ENCODE measurements around the gene MARCHF9.
A peak's percentile ranks its signal among the peaks of the same experiment; 100 is the strongest.

Gene MARCHF9

GRCh38 chr12:57802607-57803006 is 47.7 kb downstream of the MARCHF9 start:
- no peak for DNase-seq

- DNase-seq = peak; percentile 37 to 45
Observed at GRCh38 chr12:57803319-57803893, 48.5 kb downstream of the MARCHF9 start.

GRCh38 chr12:57806677-57807076 is 51.8 kb downstream of the MARCHF9 start:
- no peak for DNase-seq

DNA sequence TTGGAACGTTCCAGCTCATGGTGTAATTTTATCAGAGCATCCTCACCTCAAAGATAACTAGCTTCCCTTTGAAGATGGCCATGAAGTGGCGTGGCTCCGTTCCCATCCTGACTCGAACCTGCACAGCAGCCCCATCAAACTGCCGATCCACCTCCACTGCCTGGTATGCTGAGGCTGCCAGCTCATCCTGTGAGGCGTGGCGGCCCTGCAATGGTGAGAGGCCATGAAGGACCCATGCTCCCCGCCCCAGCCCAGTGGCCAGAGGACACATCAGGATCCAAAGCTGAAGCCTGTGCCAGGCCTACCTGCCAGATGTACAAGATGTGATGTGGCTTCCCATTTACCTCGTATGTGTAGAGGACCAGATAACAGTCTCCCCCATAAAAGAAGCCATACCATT is 52.4 kb downstream of the MARCHF9 start:
- no peak for DNase-seq

- no peak for DNase-seq
Observed at GRCh38 chr12:57808351-57808750, 53.4 kb downstream of the MARCHF9 start.

- DNase-seq = no peak
Observed at GRCh38 chr12:57809425-57809824, 54.5 kb downstream of the MARCHF9 start.

Data from inflammatory macrophage (primary cell).